NCI-H446 (cell line): ENCODE measurements around the gene SYT3.
A peak's percentile ranks its signal among the peaks of the same experiment; 100 is the strongest.
"Not testable (repeated sequence)": the region's sequence is repeated elsewhere in the genome, so short reads cannot be mapped to it uniquely, and the experiment has no call there.

Source experiments
- DNase-seq, 2 experiments: peaks; one replicate each; lab custom pipeline; 2025; lab: John Stamatoyannopoulos, UW

Gene SYT3

DNA sequence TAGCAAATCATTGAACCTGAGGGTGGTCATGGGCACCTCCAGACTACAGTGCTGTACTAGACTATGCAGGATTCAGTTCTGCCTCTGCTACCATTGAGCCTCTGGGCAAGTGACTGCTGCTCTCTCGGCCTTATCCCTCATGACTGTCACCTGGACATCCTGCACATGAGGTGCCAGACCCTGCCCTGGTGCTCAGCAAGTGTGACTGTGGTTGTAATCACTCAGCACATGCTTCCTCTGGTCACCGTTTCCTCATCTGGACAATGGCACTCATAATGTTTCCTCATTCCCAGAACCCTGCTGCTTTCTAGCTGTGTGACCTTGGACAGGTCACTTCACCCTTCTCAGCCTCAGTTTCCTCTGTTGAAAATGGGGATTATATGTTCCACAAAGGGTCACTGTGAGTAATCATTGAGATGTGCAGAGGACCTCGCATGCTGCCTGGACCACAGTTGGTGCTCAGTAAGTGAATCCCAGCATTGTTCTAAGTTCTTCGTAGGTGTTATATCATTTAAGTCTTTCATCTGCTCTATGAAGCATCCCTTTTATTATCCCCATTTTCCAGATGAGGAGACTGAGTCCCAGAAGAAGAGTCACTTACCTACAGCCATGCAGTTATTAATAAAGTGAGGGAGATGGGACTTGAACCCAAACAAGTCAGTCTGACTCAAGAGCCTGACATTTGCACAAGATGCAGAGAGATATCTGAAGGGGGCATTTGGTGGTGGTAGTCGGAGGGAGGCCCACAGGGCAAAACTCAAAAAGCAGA is 3.2 kb downstream of the SYT3 start:
- no peak for DNase-seq

DNA sequence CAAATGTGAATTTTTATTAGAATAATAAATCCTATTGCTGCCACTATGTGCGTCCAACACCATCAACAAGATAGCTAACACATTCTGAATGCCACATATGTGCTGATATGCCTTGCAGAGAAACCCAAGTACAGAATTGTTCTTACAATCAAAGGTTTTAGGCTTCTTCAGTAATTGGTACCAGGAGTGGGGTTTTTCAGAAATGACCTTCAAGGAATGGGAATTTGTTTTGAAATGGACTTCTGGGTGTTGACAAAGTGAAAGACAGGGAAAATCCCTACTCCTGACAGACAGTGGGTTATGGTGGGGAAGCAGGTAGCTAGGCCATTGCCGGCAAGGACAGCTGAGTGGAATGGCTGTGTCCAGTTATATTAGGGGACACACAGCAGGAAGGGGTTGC is 5.7 kb downstream of the SYT3 start:
- DNase-seq, result no peak

DNA sequence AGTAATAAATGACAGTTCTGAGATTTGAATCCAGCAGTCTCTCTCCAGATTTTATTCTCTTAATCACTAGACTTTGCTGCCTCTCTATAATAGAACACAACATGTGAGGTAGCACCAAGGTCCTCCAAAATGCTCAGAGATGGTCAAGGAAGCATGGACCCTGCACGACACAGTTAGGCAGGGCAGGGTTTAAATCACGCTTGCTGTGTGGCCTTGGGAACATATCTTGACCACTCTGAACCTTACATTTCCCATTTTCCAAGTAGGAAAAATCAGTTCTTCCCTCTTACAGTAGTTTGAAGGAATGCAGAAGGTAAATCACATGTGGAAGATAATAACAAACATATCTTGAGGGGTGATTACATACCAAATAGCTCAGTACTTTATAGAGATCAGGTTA is 6.3 kb downstream of the SYT3 start:
- DNase-seq, result no peak

DNA sequence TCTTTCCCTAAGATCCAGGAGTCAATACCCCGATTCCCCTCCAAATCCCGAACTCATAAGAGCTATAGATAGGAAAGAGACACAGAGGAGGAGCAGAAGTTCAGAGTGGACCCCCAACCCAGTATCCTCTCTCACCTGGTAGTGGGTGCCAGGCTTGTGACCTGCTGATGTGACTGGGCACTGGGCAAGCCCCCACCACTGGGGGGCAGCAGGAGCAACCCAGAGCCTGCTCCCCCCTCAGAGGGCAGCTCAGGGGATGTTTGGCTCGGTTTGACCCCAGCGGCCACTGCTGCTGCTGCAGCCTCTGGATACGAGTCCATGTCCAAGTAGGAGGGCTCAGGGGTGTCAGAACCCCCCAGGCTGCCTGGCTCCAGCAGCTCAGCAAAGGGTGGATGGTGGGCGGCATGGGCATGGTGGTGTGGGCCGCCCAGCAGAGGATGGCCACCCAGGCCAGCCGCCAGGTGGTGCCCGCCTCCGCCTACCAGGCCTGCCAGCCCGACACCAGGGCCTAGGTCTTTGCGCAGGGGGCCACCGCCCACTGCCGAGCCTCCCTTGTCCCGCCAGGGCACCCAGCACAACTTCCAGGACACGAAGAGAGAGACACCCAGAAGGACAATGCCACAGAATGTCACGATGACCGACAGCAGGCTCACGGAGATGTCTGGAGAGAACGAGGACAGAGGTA is 7.4 kb downstream of the SYT3 start:
- DNase-seq, result no peak

DNA sequence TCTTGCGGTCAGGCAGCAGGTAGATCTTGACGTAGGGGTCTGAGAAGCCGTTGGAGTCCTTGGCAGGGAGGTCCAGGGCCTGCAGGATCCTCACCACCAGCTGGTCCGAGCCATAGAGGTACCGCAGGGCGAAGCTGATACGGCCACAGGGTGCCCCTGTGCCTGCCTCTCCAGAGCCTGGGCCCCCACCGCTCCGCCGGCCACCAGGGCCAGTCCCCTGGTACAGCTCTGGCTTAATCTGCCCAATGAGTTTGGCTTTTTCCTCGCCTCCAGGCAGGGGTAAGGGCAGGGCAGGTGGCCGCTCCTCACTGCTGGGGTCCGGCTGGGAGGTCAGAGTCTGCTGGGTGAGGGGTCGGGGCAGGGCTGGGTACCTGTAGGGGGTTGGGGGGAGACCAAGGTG is 9.9 kb downstream of the SYT3 start:
- no peak for DNase-seq

DNA sequence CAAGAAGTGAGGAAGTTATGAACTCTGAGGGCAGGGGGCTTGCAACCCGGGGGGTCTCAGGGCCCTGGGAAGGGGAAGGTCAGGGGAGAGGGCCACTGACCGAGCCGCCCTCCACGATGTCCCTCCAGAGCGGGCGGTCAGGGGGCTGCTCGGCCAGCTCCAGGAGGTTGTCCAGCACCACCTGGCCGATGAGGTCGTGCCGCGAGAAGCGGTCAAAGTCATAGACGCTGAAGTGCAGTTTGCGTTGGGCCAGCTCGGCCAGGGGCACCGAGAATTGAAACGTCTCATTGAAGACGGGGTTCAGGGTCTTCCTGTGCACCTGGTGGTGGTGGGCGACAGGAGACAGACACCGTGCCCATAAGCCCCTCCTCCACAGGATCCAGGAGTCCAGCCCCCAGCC is 10.5 kb downstream of the SYT3 start:
- DNase-seq, result no peak

DNA sequence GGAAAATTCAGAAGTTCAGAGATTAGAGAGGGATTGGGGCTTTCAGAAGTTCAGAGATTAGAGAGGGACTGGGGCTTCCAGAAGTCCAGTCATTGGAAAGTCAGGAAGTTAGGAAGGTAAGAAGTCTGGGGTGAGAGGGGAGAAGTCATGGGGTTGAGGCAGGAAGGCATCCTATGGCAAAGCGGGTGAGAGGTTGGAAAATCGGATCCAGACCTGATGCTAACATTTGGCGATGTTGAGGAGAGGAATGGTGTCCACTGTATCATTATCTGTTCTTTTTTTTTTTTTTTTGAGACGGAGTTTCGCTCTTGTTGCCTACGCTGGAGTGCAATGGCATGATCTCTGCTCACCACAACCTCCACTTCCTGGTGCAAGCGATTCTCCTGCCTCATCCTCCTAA is 11.1 kb downstream of the SYT3 start:
- no peak for DNase-seq

DNA sequence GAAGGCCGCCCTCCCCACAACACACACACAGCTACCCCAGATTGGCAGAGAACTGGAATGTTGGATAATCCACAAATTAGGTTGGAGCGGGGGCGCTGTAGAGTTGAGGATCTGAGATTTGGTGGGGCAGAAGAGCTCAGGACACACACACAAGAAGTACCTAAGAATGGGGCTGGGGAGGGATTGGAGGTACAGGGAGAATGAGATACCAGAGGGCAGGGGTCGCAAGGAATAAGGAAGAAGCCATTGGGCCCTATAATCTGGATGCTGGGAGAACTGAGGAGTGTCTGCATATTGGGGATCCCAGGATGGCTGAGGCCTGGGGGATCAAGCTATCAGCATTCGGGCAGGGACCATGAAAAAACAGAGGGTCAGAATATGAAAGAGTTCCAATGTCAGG is 11.5 kb downstream of the SYT3 start:
- no peak for DNase-seq

DNA sequence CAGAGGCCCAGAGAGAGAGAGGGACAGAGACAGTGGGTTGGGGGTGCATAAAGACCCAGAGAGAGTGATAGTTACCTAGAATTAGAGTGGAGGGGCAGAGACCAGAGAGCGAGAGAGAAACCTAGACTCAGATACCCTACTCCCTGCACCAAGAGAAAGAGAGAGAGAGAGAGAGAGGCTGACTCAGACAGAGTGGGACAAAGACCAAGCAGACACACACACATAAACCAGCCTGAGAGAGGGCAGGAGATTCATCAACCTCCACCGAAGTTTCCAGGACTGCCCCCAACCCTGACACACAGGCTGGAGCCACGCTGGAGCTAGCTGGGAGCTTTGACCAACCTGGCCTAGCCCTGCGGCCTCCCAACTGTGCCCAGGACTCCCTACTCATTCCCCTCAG is 12.9 kb downstream of the SYT3 start:
- DNase-seq, result no peak

DNA sequence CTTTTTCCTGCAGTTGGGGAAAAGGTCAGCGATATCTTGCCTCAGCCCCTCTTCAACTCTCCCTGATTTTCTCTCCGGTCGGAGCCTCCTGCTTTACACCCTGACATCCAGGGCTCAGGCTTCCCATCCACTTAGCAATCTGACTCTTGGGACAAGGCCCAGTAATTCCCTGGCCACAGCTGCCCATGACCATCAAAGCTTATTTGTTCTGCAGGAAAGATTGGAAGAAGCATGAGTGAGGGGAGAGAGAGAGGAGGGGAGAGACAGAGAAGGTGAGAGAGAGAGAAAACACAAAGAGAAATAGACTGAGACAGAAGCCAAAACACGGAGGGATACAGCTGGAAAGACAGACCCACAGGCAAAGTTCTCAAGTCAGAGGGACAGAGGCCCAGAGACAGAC is 13.7 kb downstream of the SYT3 start:
- no peak for DNase-seq

DNA sequence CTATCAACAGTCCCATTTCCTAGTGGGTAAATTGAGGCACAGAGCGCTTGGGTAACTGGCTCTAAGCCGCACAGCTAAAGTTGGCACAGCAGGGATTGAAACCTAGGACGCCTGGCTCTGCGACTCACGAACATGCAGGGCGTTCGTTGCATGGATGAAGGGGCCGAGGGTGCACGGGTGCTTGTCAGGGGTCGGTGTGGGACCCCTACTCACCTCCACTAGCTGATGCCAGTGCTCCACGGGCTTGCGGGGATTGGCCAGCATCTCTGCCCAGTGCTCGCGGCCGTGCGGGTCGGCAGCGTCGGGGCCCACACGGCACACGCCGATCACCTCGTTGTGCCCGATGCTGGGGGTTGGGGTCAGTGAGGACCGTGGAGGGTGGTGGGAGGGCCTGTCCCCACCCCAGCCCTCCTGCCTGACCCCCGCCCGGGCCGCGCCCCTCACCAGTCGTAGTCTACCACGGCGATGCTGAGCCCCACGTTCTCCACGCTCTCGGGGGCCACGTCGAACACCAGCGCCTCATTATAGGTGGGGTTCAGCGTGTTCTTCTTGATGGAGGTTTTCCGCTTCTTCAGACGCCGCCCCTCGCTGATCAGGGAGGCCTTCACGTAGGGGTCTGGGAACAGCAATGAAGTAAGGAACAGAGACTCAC is 14.6 kb downstream of the SYT3 start:
- no peak for DNase-seq

DNA sequence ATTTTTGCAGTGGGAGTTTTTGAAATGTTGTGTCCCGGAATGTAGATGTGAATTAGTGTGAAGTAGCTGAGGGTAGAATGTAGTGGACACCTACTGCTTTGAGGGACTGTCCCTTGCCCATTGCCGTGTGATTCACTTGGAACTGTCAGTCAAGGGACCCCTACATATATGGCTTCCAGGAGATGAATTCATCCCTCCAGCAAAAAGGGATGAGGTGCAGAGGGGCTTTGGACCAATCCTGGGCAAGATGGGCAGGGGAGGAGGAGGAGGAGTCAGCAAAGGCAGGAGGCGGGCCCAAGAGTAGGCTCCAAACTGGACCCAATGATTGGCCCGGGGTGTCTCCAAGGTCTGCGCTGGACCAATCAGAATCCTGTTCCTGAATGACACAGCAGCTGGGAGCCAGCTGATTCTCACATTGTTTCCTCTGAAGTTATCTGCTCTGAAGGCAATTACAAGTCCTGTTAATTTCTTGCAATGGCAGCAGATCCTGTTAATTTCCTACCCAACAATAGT is 19.2 kb downstream of the SYT3 start:
- not testable (repeated sequence) for DNase-seq

DNA sequence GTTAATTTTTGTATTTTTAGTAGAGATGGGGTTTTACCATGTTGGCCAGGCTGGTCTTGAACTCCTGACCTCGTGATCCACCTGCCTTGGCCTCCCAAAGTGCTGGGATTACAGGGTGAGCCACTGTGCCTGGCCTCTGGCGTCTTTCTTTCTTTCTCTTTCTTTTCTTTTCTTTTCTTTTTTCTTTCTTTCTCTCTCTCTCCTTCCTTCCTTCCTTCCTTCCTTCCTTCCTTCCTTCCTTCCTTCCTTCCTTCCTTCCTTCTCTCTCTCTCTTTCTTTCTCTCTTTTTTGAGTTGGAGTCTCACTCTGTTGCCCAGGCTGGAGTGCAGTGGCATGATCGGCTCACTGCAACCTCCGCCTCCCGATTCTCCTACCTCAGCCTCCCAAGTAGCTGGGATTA is 20.5 kb downstream of the SYT3 start:
- DNase-seq, result not testable (repeated sequence)

DNA sequence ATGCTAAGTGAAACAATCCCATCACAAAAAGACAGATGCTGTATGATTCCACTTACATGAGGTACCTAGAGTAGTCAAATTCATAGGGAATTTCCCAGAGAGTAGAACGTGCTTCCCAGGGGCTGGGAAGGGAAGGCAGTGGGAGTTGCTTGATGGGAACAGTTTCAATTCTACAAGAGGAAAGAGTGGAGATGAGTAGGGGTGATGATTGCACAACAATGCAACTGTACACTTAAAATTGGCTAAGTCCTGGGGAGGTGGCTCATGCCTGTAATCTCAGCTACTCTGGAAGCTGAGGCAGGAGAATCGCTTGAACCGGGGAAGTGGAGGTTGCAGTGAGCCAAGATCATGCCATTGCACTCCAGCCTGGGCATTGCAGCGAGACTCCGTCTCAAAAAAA is 21.3 kb downstream of the SYT3 start:
- DNase-seq, result not testable (repeated sequence)

DNA sequence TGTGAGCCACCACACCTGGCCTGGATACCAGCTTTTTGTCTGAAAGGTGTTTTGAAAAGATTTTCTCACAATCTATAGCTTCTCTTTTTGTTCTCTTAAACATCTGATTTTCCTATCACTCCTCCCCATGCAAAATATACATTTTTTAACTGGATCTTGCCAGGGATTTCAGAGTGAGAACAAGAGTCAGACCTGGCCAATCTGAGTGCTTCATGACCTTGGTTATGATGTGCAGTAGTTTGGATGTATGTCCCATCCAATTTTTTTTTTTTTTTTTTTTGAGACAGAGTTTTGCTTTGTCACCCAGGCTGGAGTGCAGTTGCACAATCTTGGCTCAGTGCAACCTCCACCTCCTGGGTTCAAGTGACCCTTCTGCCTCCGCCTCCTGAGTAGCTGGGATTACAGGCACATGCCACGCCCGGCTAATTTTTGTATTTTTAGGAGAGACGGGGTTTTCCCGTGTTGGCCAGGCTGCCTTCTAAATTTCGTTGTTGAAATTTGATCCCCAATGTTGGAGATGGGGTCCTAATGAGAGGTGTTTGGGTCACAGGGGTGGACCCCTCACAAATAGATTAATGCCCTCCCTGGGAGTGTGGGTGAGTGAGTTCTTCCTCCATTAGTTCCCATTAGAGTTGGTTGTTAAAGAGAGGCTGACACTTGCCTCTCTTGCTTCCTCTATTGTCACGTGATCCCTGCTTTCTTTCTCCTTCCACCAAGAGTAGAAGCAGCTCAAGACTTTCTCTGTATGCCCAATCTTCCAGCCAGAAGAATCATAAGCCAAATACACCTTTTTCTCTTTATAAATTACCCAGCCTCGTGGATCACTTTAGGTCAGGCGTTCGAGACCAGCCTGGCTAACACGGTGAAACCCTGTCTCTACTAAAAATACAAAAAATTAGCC is 26.9 kb downstream of the SYT3 start:
- not testable (repeated sequence) for DNase-seq

DNA sequence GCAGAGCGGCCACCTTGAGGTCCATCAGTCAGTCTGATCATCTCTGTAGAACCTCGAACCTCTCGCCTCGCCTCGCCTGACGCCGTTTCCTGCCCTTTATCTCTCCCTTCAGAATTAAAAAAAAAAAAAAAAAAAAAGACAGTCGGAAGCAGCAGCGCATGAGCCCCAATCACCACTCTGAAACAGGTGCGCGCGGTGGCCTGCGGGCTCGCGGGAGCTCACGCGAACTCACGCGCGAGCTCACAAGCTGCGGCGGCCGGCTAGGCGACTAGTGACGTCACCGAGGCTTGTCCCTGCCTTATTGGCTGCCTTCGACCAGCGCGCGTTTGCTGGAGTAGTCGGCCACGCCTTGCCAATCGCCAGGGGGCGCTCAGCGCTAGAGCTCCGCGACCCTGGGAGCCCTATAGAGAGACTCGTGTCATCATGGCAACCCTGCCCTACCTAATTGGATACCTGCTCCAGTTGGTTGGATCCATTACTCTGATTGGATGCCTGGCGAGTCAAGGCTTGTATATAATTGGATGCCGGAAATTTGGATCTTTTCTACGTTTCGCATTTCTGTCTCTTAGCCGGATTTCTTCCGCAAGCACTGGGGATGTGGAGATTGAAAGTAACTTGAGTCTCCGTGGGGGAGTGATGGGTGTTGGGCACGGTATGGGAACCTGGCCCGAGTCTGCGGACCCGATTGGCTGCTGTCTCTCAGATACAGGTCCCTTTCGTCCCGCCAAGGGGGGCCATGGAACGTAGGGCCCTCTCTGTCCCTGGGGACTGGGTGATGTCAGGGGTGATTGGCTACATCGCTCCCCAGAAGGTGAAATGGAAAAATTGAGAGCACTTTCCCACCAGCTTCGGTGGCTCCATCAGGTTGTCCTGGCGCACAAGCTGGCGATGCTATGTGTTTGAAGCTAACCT is 31.6 kb downstream of the SYT3 start:
- DNase-seq, result peak in 1 of 2 experiments; percentile 45

DNA sequence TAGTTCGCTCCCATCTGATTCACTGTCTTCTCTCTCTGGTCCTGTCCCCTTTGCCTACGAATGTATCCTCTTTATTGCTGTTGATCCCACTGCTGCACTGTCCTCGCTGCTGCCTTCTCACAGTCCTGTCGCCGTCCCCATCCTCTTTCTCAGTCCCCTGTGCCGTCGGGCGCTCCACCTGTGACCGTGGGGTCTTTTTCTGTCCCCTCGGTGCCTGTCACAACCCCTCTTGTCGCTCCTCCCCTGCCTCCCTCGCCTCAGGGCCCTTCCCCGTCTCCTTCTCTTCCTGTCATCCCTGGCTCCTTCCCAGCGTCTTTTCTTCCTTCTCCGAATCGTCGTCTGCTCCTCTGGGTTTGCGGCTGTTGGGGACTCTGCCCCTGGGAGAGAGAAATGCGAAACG is 32.3 kb downstream of the SYT3 start:
- DNase-seq, result no peak

DNA sequence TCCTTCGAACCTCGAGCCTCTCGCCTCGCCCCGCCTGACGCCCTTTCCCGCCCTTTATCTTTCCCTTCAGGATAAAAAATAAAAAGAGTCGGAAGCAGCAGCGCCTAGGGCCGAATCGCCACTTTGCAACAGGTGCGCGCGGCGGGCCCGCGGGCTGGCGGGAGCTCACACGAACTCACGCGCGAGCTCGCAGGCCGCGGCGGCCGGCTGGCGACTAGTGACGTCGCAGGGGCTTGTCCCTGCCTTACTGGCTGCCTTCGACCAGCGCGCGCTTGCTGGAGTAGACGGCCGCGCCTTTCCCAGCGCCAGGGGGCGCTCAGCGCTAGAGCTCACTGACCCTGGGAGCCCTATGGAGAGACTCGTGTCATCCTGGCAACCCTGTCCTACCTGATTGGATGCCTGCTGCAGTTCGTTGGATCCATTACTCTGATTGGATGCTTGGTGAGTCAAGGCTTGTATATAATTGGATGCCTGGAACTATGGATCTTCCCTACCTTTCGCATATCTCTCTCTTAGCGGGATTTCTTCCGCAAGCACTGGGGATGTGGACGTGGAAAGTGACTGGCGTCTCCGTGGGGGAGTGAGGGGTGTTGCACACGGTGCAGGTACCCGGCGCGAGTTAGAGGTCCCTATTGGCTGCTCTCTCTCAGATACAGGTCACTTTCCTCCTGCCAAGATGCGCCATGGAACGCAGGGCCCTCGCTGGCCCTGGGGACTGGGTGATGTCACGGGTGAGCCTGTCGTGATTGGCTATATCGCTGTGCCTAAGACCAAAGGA is 33.4 kb downstream of the SYT3 start:
- DNase-seq, result not testable (repeated sequence)

DNA sequence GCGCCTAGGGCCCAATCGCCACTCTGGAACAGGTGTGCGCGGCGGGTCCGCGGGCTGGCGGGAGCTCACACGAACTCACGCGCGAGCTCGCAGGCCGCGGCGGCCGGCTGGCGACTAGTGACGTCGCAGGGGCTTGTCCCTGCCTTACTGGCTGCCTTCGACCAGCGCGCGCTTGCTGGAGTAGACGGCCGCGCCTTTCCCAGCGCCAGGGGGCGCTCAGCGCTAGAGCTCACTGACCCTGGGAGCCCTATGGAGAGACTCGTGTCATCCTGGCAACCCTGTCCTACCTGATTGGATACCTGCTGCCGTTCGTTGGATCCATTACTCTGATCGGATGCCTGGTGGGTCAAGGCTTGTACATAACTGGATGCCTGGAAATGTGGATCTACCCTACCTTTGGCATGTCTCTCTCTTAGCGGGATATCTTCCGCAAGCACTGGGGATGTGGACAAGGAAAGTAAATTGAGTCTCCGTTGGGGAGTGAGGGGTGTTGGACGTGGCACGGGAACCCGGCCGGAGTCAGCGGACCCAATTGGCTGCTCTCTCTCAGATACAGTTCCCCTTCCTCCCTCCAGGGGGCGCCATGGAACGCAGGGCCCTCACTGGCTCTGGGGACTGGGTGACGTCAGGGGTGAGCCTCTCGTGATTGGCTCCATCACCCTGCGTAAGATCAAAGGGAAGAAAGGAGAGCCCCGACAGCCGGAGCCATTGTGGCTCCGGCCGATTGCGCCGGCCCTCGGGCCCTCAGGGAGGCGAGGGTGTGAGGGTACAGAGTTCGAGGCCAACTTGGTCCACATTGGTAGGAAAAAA is 35.2 kb downstream of the SYT3 start:
- DNase-seq, result not testable (repeated sequence)
